Mesenchymal stem cell (in vitro differentiated cells and primary cell): ENCODE results near the gene LY86.

Source experiments
- DNase-seq: peaks from one replicate; pipeline ENCODE4 v3.0.0-alpha.2; 2013
- H2AFZ ChIP-seq: one replicate; pipeline ENCODE4 v1.6.1; 2013; ENCODE audit warnings: low read depth, mild to moderate bottlenecking, control low read depth, inconsistent platforms, low read length, moderate library complexity
- H2AK5ac ChIP-seq: 2 replicates; pipeline ENCODE4 v1.6.1; 2013; ENCODE audit warnings: low read length, moderate library complexity, mild to moderate bottlenecking, inconsistent platforms; ENCODE audit not compliant: severe bottlenecking
- H2BK120ac ChIP-seq: one replicate; pipeline ENCODE4 v1.6.1; 2013; ENCODE audit warnings: low read depth, mild to moderate bottlenecking, inconsistent platforms, low read length, moderate library complexity
- H2BK12ac ChIP-seq, 2 experiments: one replicate each; pipeline ENCODE4 v1.6.1; 2013; ENCODE audit warnings: inconsistent platforms in 2 of 2, low read length in 2 of 2, mild to moderate bottlenecking in 2 of 2, moderate library complexity in 2 of 2, control low read depth in 1 of 2
- H2BK15ac ChIP-seq: one replicate; pipeline ENCODE4 v1.6.1; 2013; ENCODE audit warnings: mild to moderate bottlenecking, low read depth, inconsistent platforms; ENCODE audit not compliant: poor library complexity, severe bottlenecking
- H2BK5ac ChIP-seq: 2 replicates; pipeline ENCODE4 v1.6.1; 2013; ENCODE audit warnings: low read depth, mild to moderate bottlenecking, low read length, control low read depth, inconsistent platforms; ENCODE audit not compliant: poor library complexity, severe bottlenecking
- H3K14ac ChIP-seq, 2 experiments: one replicate each; pipeline ENCODE4 v1.6.1; 2013; ENCODE audit warnings: inconsistent platforms in 2 of 2, low read length in 2 of 2, control low read depth in 1 of 2, mild to moderate bottlenecking in 1 of 2, moderate library complexity in 1 of 2
- H3K18ac ChIP-seq, 2 experiments: one replicate each; pipeline ENCODE4 v1.6.1; 2013; ENCODE audit warnings: inconsistent platforms in 2 of 2, low read length in 2 of 2, control low read depth in 1 of 2, low read depth in 1 of 2, mild to moderate bottlenecking in 1 of 2
- H3K23ac ChIP-seq, 2 experiments: one replicate each; pipeline ENCODE4 v1.6.1; 2013; ENCODE audit warnings: inconsistent platforms in 2 of 2, low read length in 2 of 2, mild to moderate bottlenecking in 2 of 2, moderate library complexity in 2 of 2, control low read depth in 1 of 2
- H3K27ac ChIP-seq: 2 replicates; pipeline ENCODE4 v1.5.1; 2013; ENCODE audit warnings: mild to moderate bottlenecking, moderate library complexity, low read length, control low read depth, inconsistent platforms; ENCODE audit not compliant: poor library complexity, severe bottlenecking
- H3K27me3 ChIP-seq, 2 experiments: 2 replicates each; pipeline versions ENCODE4 v1.6.1 to v1.7.0; 2013; ENCODE audit warnings: low read length in 2 of 2, mild to moderate bottlenecking in 2 of 2, moderate library complexity in 2 of 2, control low read depth in 1 of 2, inconsistent platforms in 1 of 2; ENCODE audit not compliant: control insufficient read depth in 1 of 2, insufficient read depth in 1 of 2
- H3K36me3 ChIP-seq, 2 experiments: 2 replicates each; pipeline versions ENCODE4 v1.6.1 to v1.7.0; 2013; ENCODE audit warnings: low read length in 2 of 2, control low read depth in 1 of 2, inconsistent platforms in 1 of 2, low read depth in 1 of 2, mild to moderate bottlenecking in 1 of 2; ENCODE audit not compliant: insufficient read depth in 2 of 2, control insufficient read depth in 1 of 2
- H3K4ac ChIP-seq, 2 experiments: one replicate each; pipeline ENCODE4 v1.6.1; 2013; ENCODE audit warnings: inconsistent platforms in 2 of 2, low read length in 2 of 2, mild to moderate bottlenecking in 2 of 2, moderate library complexity in 2 of 2, control low read depth in 1 of 2, low read depth in 1 of 2
- H3K4me1 ChIP-seq: 2 replicates; pipeline ENCODE4 v1.6.1; 2013; ENCODE audit warnings: low read depth, low read length, control low read depth; ENCODE audit not compliant: control insufficient read depth, insufficient read depth
- H3K4me2 ChIP-seq: 2 replicates; pipeline ENCODE4 v1.6.1; 2013; ENCODE audit warnings: low read length, mild to moderate bottlenecking, inconsistent platforms; ENCODE audit not compliant: poor library complexity, severe bottlenecking
- H3K4me3 ChIP-seq, 2 experiments: 2 replicates each; pipeline versions ENCODE4 v1.5.1 to v1.7.0; 2013; ENCODE audit warnings: low read length in 2 of 2, mild to moderate bottlenecking in 2 of 2, control low read depth in 1 of 2, low read depth in 1 of 2; ENCODE audit not compliant: insufficient read depth in 1 of 2
- H3K79me1 ChIP-seq: replicated peaks from 2 replicates; pipeline ENCODE4 v1.6.1; 2013; ENCODE audit warnings: mild to moderate bottlenecking, control low read depth, low read length, inconsistent platforms; ENCODE audit not compliant: poor library complexity, severe bottlenecking
- H3K9ac ChIP-seq: 2 replicates; pipeline ENCODE4 v1.7.0; 2013; ENCODE audit warnings: mild to moderate bottlenecking, low read length, moderate library complexity
- H3K9me3 ChIP-seq: 2 replicates; pipeline ENCODE4 v1.7.0; 2013; ENCODE audit warnings: mild to moderate bottlenecking, low read length; ENCODE audit not compliant: control insufficient read depth
- H4K8ac ChIP-seq: one replicate; pipeline ENCODE4 v1.6.1; 2013; ENCODE audit warnings: inconsistent platforms, mild to moderate bottlenecking, low read length, moderate library complexity
- H4K91ac ChIP-seq: one replicate; pipeline ENCODE4 v1.6.1; 2013; ENCODE audit warnings: mild to moderate bottlenecking, low read length, inconsistent platforms
- WGBS: methylation state at CpG from one replicate; pipeline ENCODE4 v1.1.7; 2013; ENCODE audit warnings: mixed read lengths; 5-methylcytosine and 5-hydroxymethylcytosine counted together

LY86 gene

GRCh38 chr6:6545616-6546317 lies 42.8 kb upstream of the LY86 start:
- WGBS, result 43% methylated on average over 27 of the region's 27 CpGs
- H3K23ac ChIP-seq, result no peak overlapping the region
- peak overlapping the region in 1 of 2 experiments; percentile 21 for H3K14ac ChIP-seq
- no peak overlapping the region for H2BK120ac ChIP-seq
- H3K4me2 ChIP-seq, result peak overlapping the region; percentile 87
- no peak overlapping the region for H3K27ac ChIP-seq
- H3K4me3 ChIP-seq, result peak overlapping the region; percentile 49 to 68
- peaks cover 23 to 50% of the 10 kb centered on the region in 2 experiments for H3K27me3 ChIP-seq
- DNase-seq, result peak; percentile 1
- H4K91ac ChIP-seq, result no peak overlapping the region
- peaks cover 9% of the 10 kb centered on the region for H3K4me1 ChIP-seq
- H2AK5ac ChIP-seq, result no peak overlapping the region
- H3K36me3 ChIP-seq, result no peaks in the 10 kb centered on the region
- H4K8ac ChIP-seq, result no peak overlapping the region
- H3K18ac ChIP-seq, result peak overlapping the region in 1 of 2 experiments; percentile 5
- H2BK15ac ChIP-seq, result no peak overlapping the region
- H3K9me3 ChIP-seq, result no peaks in the 10 kb centered on the region
- H2AFZ ChIP-seq, result peak overlapping the region; percentile 64
- H2BK5ac ChIP-seq, result no peak overlapping the region
- no peak overlapping the region for H2BK12ac ChIP-seq
- no peak overlapping the region for H3K4ac ChIP-seq
- H3K9ac ChIP-seq, result peak overlapping the region; percentile 61
- H3K79me1 ChIP-seq, result no peaks in the 10 kb centered on the region

- Histone ChIP-seq H3K27ac (no peak overlapping the region), H2BK15ac (no peak overlapping the region), H3K18ac (peak overlapping the region in 1 of 2 experiments; percentile 5), H3K4ac (no peak overlapping the region), H3K27me3 (peaks cover 23 to 48% of the 10 kb centered on the region in 2 experiments), H2AFZ (peak overlapping the region; percentile 64), H2BK120ac (no peak overlapping the region), H3K4me2 (peak overlapping the region; percentile 87), H3K9me3 (no peaks in the 10 kb centered on the region), H3K4me3 (peak overlapping the region; percentile 49 to 68), H3K14ac (peak overlapping the region in 1 of 2 experiments; percentile 21), H2BK5ac (no peak overlapping the region), H4K8ac (no peak overlapping the region), H2BK12ac (no peak overlapping the region), H3K9ac (peak overlapping the region; percentile 61), H4K91ac (no peak overlapping the region), H3K79me1 (no peaks in the 10 kb centered on the region), H3K36me3 (no peaks in the 10 kb centered on the region), H3K4me1 (peaks cover 9% of the 10 kb centered on the region), H2AK5ac (no peak overlapping the region), H3K23ac (peak overlapping the region in 1 of 2 experiments; percentile 70)
- WGBS, result under 1% methylated on average over 64 of the region's 64 CpGs
- peak; percentile 21 for DNase-seq
These were observed 42.0 kb upstream of the LY86 start for GRCh38 chr6:6546318-6547109.

GRCh38 chr6:6547110-6547879 lies 41.2 kb upstream of the LY86 start:
- H2BK12ac ChIP-seq, result no peak overlapping the region
- no peaks in the 10 kb centered on the region for H3K79me1 ChIP-seq
- no peak overlapping the region for H2BK15ac ChIP-seq
- H3K36me3 ChIP-seq, result no peaks in the 10 kb centered on the region
- H3K14ac ChIP-seq, result no peak overlapping the region
- no peak overlapping the region for H3K27ac ChIP-seq
- H2AFZ ChIP-seq, result no peak overlapping the region
- WGBS, result 17% methylated on average over 12 of the region's 14 CpGs
- peaks cover 23 to 44% of the 10 kb centered on the region in 2 experiments for H3K27me3 ChIP-seq
- H3K9me3 ChIP-seq, result no peaks in the 10 kb centered on the region
- no peak overlapping the region for H2BK120ac ChIP-seq
- no peak overlapping the region for H3K4ac ChIP-seq
- H3K4me1 ChIP-seq, result peaks cover 9% of the 10 kb centered on the region
- peak overlapping the region in 1 of 2 experiments; percentile 68 for H3K4me3 ChIP-seq
- H3K18ac ChIP-seq, result no peak overlapping the region
- H4K8ac ChIP-seq, result peak overlapping the region; percentile 24
- H2BK5ac ChIP-seq, result no peak overlapping the region
- H3K23ac ChIP-seq, result no peak overlapping the region
- H2AK5ac ChIP-seq, result no peak overlapping the region
- peak; percentile 81 for DNase-seq
- H4K91ac ChIP-seq, result no peak overlapping the region
- H3K4me2 ChIP-seq, result peak overlapping the region; percentile 87
- peak overlapping the region; percentile 61 for H3K9ac ChIP-seq
